ENCODE data around the gene INKA2. TPM values are rescaled to one million over a fixed set of nuclear protein-coding genes. Genes with fewer than 3 reads are reported as not detected.

Gene INKA2
- total RNA-seq, 4 donors from 2014 or later, result 0.51 to 16.4 (median 6.4) TPM; not detected in 1

- no peaks in the 10 kb centered on the region for H3K9me3 ChIP-seq
- H3K27ac ChIP-seq, result no peak overlapping the region
- DNase-seq, result no peak
- TF ChIP-seq, protein P1, sequence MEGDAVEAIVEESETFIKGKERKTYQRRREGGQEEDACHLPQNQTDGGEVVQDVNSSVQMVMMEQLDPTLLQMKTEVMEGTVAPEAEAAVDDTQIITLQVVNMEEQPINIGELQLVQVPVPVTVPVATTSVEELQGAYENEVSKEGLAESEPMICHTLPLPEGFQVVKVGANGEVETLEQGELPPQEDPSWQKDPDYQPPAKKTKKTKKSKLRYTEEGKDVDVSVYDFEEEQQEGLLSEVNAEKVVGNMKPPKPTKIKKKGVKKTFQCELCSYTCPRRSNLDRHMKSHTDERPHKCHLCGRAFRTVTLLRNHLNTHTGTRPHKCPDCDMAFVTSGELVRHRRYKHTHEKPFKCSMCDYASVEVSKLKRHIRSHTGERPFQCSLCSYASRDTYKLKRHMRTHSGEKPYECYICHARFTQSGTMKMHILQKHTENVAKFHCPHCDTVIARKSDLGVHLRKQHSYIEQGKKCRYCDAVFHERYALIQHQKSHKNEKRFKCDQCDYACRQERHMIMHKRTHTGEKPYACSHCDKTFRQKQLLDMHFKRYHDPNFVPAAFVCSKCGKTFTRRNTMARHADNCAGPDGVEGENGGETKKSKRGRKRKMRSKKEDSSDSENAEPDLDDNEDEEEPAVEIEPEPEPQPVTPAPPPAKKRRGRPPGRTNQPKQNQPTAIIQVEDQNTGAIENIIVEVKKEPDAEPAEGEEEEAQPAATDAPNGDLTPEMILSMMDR (IDR thresholded peaks at IDR 0.05), result no peak
- no peak for TF ChIP-seq POLR2A (IDR thresholded peaks at IDR 0.05)
- H3K27me3 ChIP-seq, result no peaks in the 10 kb centered on the region
- peaks cover 0 to 6% of the 10 kb centered on the region in 2 donors for H3K4me1 ChIP-seq
- intact Hi-C loops (cut with DNase I; ENCODE audit: low total_unique reads), result no loop called here
- no peaks in the 10 kb centered on the region for H3K36me3 ChIP-seq
- no peak overlapping the region for H3K4me3 ChIP-seq
Measured at GRCh38 chr1:111729946-111730681, 9.1 kb downstream of the INKA2 start.

DNA sequence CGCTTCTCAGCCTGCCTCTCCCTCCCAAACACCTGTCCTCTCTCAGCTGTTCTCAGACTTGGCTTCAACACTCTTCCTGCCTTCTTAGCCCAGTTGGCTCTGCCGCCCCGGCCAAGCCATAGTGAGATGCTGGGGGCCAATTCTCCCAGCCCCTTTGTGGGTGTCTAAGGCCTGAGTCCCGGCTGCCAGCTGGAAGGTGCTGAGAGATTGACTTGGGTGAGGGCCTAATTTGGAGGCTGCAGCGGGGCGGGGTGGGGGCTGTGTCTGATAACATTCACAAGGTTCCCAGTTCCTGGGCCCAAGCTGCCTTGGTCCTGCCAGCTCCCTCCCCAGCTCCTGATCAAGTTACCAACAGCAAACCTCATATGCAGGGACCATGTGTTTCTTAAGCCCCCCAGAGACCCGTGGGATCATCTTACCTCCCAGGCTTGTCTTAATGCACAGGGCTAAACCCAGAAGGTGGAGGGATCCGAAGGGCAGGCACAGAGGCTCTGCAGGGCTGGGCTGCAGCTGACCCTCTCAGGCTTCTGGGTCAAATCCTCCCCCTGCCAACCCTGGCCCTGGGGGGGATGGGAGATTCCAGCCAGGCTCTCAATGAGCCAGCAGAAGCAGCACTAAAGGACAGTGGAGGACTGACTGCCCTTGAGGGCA lies 9.8 kb downstream of the INKA2 start:
- Histone ChIP-seq H3K9me3 (no peaks in the 10 kb centered on the region), H3K4me3 (no peak overlapping the region), H3K27me3 (no peaks in the 10 kb centered on the region), H3K27ac (no peak overlapping the region), H3K36me3 (no peaks in the 10 kb centered on the region), H3K4me1 (peaks cover 0 to 6% of the 10 kb centered on the region in 2 donors)
- intact Hi-C loops (cut with DNase I; ENCODE audit: low total_unique reads), result no loop called here
- no peak for DNase-seq
- TF ChIP-seq, protein P1 (IDR thresholded peaks at IDR 0.05), result no peak
- TF ChIP-seq POLR2A (IDR thresholded peaks at IDR 0.05), result no peak

GRCh38 chr1:111727056-111727455 lies 12.1 kb downstream of the INKA2 start:
- Histone ChIP-seq H3K27me3 (no peaks in the 10 kb centered on the region), H3K36me3 (no peaks in the 10 kb centered on the region), H3K4me3 (no peak overlapping the region), H3K4me1 (no peaks in the 10 kb centered on the region), H3K9me3 (no peaks in the 10 kb centered on the region), H3K27ac (no peak overlapping the region)
- DNase-seq, result no peak
- TF ChIP-seq, protein P1 (IDR thresholded peaks at IDR 0.05), result no peak
- TF ChIP-seq POLR2A (IDR thresholded peaks at IDR 0.05), result no peak
- intact Hi-C loops (cut with DNase I; ENCODE audit: low total_unique reads), result no loop called here

DNA sequence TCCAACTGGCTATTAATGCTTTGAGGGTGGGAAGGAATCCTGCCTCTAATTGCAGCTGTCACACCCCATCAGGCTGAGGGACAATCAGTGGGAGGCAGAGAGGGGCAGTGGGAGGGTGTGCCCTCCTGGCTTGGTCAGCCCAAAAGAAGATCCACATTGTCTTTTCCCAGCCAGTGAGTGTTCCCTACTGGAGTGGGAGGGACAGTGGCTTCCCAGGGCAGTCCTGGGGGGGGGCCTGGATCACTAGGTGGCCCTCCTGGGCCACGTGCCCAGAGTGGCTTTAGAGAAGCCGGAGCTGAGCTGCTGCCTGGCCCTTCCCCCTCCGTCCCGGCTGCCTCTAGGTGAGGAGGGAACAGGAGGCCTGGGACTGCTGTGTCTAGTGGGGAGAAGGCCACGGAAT lies 14.0 kb downstream of the INKA2 start:
- H3K4me3 ChIP-seq, result no peak overlapping the region
- no peak for TF ChIP-seq POLR2A (IDR thresholded peaks at IDR 0.05)
- TF ChIP-seq, protein P1 (IDR thresholded peaks at IDR 0.05), result no peak
- no peaks in the 10 kb centered on the region for H3K4me1 ChIP-seq
- H3K27me3 ChIP-seq, result no peaks in the 10 kb centered on the region
- no peaks in the 10 kb centered on the region for H3K9me3 ChIP-seq
- intact Hi-C loops (cut with DNase I; ENCODE audit: low total_unique reads), result no loop called here
- no peaks in the 10 kb centered on the region for H3K36me3 ChIP-seq
- no peak for DNase-seq
- no peak overlapping the region for H3K27ac ChIP-seq

DNA sequence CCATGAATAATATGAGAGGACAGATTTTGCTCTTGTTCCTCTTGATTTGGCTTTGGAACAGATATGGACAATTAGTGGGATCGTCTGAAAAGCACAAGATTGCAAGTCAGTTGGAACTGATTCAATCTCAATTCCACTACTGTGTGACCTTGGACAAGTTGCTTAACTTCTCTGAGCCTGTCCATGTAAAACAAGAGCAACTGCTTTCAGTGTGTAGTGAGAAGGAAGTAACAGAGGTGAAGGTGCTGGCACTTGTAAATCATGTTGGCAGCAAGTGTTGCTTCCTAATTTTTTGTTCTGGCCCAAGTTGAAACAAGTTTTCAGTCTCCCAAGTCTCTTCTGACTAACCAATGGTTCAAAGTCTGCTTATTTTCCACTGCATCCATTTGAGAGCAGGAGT lies 15.3 kb downstream of the INKA2 start:
- no peak overlapping the region for H3K27ac ChIP-seq
- no peaks in the 10 kb centered on the region for H3K27me3 ChIP-seq
- DNase-seq, result no peak
- TF ChIP-seq, protein P1 (IDR thresholded peaks at IDR 0.05), result no peak
- no peak for TF ChIP-seq POLR2A (IDR thresholded peaks at IDR 0.05)
- intact Hi-C loops (cut with DNase I; ENCODE audit: low total_unique reads), result no loop called here
- H3K9me3 ChIP-seq, result no peaks in the 10 kb centered on the region
- no peaks in the 10 kb centered on the region for H3K4me1 ChIP-seq
- no peak overlapping the region for H3K4me3 ChIP-seq
- H3K36me3 ChIP-seq, result no peaks in the 10 kb centered on the region
